GM21447 (cell line): ENCODE results near the gene DUSP28.
"Not testable (repeated sequence)": the region's sequence is repeated elsewhere in the genome, so short reads cannot be mapped to it uniquely, and the experiment has no call there.

Experiments
- ATAC-seq: cut with Tn5 transposase; IDR thresholded peaks from one replicate; pipeline ENCODE4 v1.9.1; 2021; ENCODE audit not compliant: unreplicated experiment

Gene DUSP28

GRCh38 chr2:240560084-240560479, at the start of gene DUSP28:
TSS of gene DUSP28 (plus strand) at chr2:240560357. CDS start at chr2:240560685, 328 bp downstream.
- ATAC-seq = peak; percentile 50

- no peak for ATAC-seq
Measured at GRCh38 chr2:240510513-240511210, 49.5 kb upstream of the DUSP28 start.

GRCh38 chr2:240511351-240512108, 48.6 kb upstream of the DUSP28 start:
- ATAC-seq = no peak

- no peak for ATAC-seq
Measured at GRCh38 chr2:240512109-240512485, 48.1 kb upstream of the DUSP28 start.

- no peak for ATAC-seq
Measured at GRCh38 chr2:240512666-240513535, 47.3 kb upstream of the DUSP28 start.

GRCh38 chr2:240513549-240514287, 46.4 kb upstream of the DUSP28 start:
- ATAC-seq = peak; percentile 92

GRCh38 chr2:240514631-240515030, 45.5 kb upstream of the DUSP28 start:
- ATAC-seq = no peak

GRCh38 chr2:240517342-240517741, 42.8 kb upstream of the DUSP28 start:
- ATAC-seq = no peak

GRCh38 chr2:240518981-240519380, 41.2 kb upstream of the DUSP28 start:
- no peak for ATAC-seq

- no peak for ATAC-seq
Measured at GRCh38 chr2:240519396-240520129, 40.6 kb upstream of the DUSP28 start.

- ATAC-seq = no peak
Measured at GRCh38 chr2:240520130-240520973, 39.8 kb upstream of the DUSP28 start.

GRCh38 chr2:240520974-240521350, 39.2 kb upstream of the DUSP28 start:
- ATAC-seq = no peak

- not testable (repeated sequence) for ATAC-seq
Measured at GRCh38 chr2:240521885-240522284, 38.3 kb upstream of the DUSP28 start.

GRCh38 chr2:240522406-240522805, 37.8 kb upstream of the DUSP28 start:
- ATAC-seq = no peak

- no peak for ATAC-seq
Measured at GRCh38 chr2:240523451-240524281, 36.5 kb upstream of the DUSP28 start.

GRCh38 chr2:240524963-240525718, 35.0 kb upstream of the DUSP28 start:
- no peak for ATAC-seq

GRCh38 chr2:240525802-240526201, 34.4 kb upstream of the DUSP28 start:
- no peak for ATAC-seq

- no peak for ATAC-seq
Measured at GRCh38 chr2:240526521-240526920, 33.6 kb upstream of the DUSP28 start.
